A673 (cell line): ENCODE measurements around the gene PSMG2.

Experiments used
- CTCF ChIP-seq: fragments of 300-800, 200-600 bp; sonication (generic); conservative IDR thresholded peaks from 2 replicates; pipeline ENCODE4 v1.5.1; 2017; ENCODE audit warnings: low read depth, mild to moderate bottlenecking, antibody characterized with exemption, low read length, moderate library complexity, mixed read lengths
- EZH2 ChIP-seq: fragments of 200-600 bp; sonication (generic); IDR thresholded peaks from 2 replicates; pipeline ENCODE4 v1.6.1; 2017; ENCODE audit warnings: borderline replicate concordance, low read depth, mild to moderate bottlenecking, mixed read lengths, antibody characterized with exemption, low read length; ENCODE audit not compliant: poor library complexity, severe bottlenecking

GRCh38 chr18:12750715-12751502, 48.1 kb downstream of the PSMG2 start:
- TF ChIP-seq CTCF (no peak), EZH2 (no peak)
